ENCODE results near the gene CNFN. TPM values are rescaled to one million over a fixed set of nuclear protein-coding genes. Genes with fewer than 3 reads are reported as not detected.
"Not testable (repeated sequence)": the region's sequence is repeated elsewhere in the genome, so short reads cannot be mapped to it uniquely, and the experiment has no call there.

The CNFN gene
- total and polyA plus RNA-seq, 2 experiments from 2014 or later: 6.7 to 54.5 TPM

DNA sequence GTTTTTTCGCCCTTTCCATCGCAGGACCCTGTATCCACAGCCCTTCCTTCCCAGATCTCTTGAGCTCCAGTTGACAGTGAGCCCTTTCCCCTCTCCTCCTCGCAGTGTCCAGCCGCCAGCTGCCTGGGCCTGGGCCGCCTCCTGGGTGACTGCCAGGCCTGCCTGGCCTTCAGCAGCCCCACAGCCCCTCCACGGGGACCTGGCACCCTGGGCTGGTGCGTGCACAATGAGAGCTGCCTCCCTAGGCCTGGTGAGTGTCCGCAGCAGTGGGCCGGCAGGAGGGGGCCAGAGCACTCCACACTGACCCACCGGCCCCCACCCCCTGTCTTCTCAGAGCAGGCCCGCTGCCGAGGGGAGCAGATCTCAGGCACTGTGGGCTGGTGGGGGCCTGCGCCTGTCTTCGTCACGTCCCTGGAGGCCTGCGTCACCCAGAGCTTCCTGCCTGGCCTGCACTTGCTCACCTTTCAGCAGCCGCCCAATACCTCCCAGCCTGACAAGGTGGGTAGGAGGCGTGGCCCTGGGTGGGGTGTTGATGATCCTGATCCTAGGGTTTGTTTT lies 45.7 kb downstream of the CNFN start (continued):
- no peak for TF ChIP-seq ZNF462 (CRISPR knock-in tag; IDR thresholded peaks at IDR 0.05)
- TF ChIP-seq EZH2phosphoT487 (IDR thresholded peaks at IDR 0.05; ENCODE audit: unreplicated experiment): no peak
- no peak for TF ChIP-seq EZH2 (IDR thresholded peaks at IDR 0.05; ENCODE audit: low read depth, unreplicated experiment)

DNA sequence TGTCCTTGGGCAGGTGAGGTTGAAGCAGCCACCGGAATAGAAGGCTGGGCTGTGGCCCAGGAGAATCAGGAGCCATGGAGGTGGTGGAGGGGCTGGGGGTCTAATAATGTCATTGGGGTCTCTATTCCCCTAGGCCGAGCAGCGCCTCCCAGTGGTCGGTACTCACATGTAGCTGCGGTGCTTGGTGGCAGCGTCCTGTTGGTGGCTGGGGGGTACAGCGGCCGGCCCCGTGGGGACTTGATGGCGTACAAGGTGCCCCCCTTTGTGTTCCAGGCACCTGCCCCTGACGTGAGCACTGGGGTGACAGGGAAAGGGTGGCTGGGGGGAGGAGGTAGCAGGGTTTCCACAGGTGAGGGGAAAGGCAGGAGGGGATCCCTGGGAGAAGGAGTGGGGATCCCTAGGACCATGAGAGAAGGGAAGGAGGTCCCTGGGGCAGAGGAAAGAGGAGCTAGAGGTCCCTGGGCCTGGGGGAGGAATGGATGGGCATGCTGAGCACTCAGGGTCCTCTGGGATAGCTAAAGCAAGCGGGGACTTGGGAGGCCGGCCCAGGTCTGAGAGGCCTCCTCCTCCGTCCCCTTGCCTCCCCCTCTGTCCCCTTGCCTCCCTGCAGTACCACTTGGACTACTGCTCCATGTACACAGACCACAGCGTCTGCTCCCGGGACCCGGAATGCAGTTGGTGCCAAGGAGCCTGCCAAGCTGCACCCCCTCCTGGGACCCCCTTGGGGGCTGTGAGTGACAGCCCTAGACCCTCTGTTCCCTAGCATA lies 46.6 kb downstream of the CNFN start:
- no peaks in the 10 kb centered on the region for H3K27me3 ChIP-seq (ENCODE audit: insufficient read depth)
- H3K4me2 ChIP-seq: no peak overlapping the region
- TF ChIP-seq CTCF (conservative IDR thresholded peaks at IDR 0.05; ENCODE audit: low read depth in 2 of 2) (peak; percentile 78 to 81), EZH2phosphoT487 (IDR thresholded peaks at IDR 0.05; ENCODE audit: unreplicated experiment) (no peak)
- no peak overlapping the region for H3K4me3 ChIP-seq
- peak; percentile 84 for DNase-seq (ENCODE audit: low spot score)
- Mint-ChIP-seq H3K9me3 (no peaks in the 10 kb centered on the region), H3K36me3 (ENCODE audit: low read depth) (peaks cover 12% of the 10 kb centered on the region), H3K4me3 (no peak overlapping the region; the same call in 2 of the 3 replicates), H3K27ac (no peak overlapping the region), H3K4me1 (no peaks in the 10 kb centered on the region; the same call in 2 of the 3 replicates), H3K27me3 (ENCODE audit: insufficient read depth, low read depth, poor library complexity) (peaks cover 6% of the 10 kb centered on the region)
- no peaks in the 10 kb centered on the region for H3K4me1 ChIP-seq (ENCODE audit: insufficient read depth)
- H4K20me1 ChIP-seq (replicated peaks; ENCODE audit: insufficient read depth): peaks cover 7% of the 10 kb centered on the region
- H3K36me3 ChIP-seq (ENCODE audit: insufficient read depth): no peaks in the 10 kb centered on the region; the same call in 1 of the 2 replicates
- no peaks in the 10 kb centered on the region for H3F3A ChIP-seq (replicated peaks; ENCODE audit: low read depth)
- ATAC-seq: peak; percentile 95
- no peak overlapping the region for H2AFZ ChIP-seq
- H3K27ac ChIP-seq (ENCODE audit: low read depth): no peak overlapping the region
- no peaks in the 10 kb centered on the region for H3K9me2 ChIP-seq (ENCODE audit: insufficient read depth)
- no peaks in the 10 kb centered on the region for H3K79me2 ChIP-seq (replicated peaks; ENCODE audit: insufficient read depth)

GRCh38 chr19:42339922-42340321 lies 50.2 kb downstream of the CNFN start:
- H4K20me1 ChIP-seq (replicated peaks; ENCODE audit: insufficient read depth); H3K4me3 ChIP-seq; H3K4me1 ChIP-seq (ENCODE audit: insufficient read depth); H3K9me3 Mint-ChIP-seq; DNase-seq (ENCODE audit: low spot score); H3K27me3 Mint-ChIP-seq (ENCODE audit: insufficient read depth, low read depth, poor library complexity); ATAC-seq; H3K79me2 ChIP-seq (replicated peaks; ENCODE audit: insufficient read depth); H3K27me3 ChIP-seq (ENCODE audit: insufficient read depth); H3K36me3 Mint-ChIP-seq (ENCODE audit: low read depth); H3K36me3 ChIP-seq (ENCODE audit: insufficient read depth); H3K4me1 Mint-ChIP-seq; H3K27ac ChIP-seq (ENCODE audit: low read depth); H3K9me2 ChIP-seq (ENCODE audit: insufficient read depth); H3K4me2 ChIP-seq; H3F3A ChIP-seq (replicated peaks; ENCODE audit: low read depth); H3K4me3 Mint-ChIP-seq; H2AFZ ChIP-seq; H3K27ac Mint-ChIP-seq: not testable (repeated sequence)

DNA sequence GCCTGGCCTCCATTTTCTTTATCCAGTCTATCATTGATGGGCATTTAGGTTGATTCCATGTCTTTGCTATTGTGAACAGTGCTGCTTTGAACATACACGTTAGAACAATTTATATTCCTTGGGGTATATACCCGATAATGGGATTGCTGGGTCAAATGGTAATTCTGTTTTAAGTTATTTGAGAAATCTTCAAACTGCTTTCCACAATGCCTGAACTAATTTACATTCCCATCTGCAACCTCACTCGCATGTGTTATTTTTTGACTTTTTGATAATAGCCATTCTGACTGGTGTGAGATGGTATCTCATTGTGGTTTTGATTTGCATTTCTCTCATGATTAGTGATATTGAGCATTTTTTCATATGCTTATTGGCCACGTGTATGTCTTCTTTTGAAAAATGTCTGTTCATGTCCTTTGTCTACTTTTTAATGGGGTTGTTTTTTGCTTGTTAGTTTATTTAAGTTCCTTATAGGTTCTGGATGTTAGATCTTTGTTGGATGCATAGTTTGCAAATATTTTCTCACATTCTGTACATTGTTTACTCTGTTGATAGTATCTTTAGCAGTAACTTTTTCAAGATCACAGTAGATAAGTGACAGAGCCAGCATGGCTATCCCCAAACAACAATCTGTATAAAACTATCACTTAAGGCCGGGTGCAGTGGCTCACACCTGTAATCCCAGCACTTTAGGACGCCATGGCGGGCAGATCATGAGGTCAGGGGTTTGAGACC lies 50.8 kb downstream of the CNFN start:
- not testable (repeated sequence) for H3K27me3 Mint-ChIP-seq (ENCODE audit: insufficient read depth, low read depth, poor library complexity); H3K4me1 ChIP-seq (ENCODE audit: insufficient read depth); H3K4me3 Mint-ChIP-seq; H3K4me3 ChIP-seq; H3K79me2 ChIP-seq (replicated peaks; ENCODE audit: insufficient read depth); H3K4me2 ChIP-seq; H3K27me3 ChIP-seq (ENCODE audit: insufficient read depth); H3K27ac ChIP-seq (ENCODE audit: low read depth); H2AFZ ChIP-seq; H3K9me2 ChIP-seq (ENCODE audit: insufficient read depth); H4K20me1 ChIP-seq (replicated peaks; ENCODE audit: insufficient read depth); H3K9me3 Mint-ChIP-seq; ATAC-seq; H3K4me1 Mint-ChIP-seq; H3K36me3 Mint-ChIP-seq (ENCODE audit: low read depth); H3K27ac Mint-ChIP-seq; H3K36me3 ChIP-seq (ENCODE audit: insufficient read depth); DNase-seq (ENCODE audit: low spot score); H3F3A ChIP-seq (replicated peaks; ENCODE audit: low read depth)
